ENCODE measurements around the gene KLF6. TPM values are rescaled to one million over a fixed set of nuclear protein-coding genes. Genes with fewer than 3 reads are reported as not detected.
A peak's percentile ranks its signal among the peaks of the same experiment; 100 is the strongest.

KLF6 gene
- polyA plus RNA-seq, 1 donor from 2014 or later: 10.4 TPM

DNA sequence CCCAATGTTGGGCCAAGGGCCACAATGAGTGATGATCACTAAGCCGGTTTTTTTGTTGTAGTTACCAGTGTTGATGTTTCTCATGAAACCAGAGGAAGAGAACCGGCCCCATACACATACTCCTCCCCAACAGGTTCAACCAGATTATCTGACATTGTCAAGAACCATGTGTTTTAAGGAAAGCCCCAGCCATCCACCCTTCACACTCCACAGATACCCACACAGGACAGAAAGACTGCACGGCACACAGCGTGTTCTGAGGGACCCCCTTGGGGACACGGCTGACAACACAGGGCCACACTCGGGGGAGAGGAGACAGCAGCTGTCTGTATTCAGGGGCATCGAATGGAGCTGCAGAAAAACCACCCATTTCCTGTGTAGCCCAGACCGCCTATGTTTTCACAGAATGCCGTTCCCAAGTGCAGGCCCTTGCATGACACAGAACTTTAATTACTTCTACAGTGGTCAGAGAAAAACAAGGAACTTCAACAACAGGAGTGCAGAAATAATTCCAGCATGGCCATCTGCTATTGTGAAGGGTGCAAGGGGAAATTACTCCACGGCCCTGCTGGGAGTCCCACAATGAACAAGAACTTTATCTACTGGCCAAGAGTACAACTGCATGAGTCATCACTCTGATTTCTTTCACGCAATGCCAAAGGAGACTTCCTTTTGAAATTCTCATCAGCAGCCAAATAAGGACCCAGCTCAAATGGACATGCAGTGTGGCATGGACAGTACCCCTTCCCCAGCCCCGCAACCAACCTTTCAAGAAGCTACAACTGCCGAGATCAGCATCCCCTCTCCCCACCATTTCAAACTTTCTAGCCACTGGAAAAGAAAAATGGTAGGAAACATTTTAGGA, 2.3 kb downstream of the KLF6 start:
- peaks cover 3% of the 10 kb centered on the region for H3F3A ChIP-seq (ENCODE audit: insufficient read depth, low read length, poor library complexity, severe bottlenecking)
- peak; percentile 10 for TF ChIP-seq POLR2AphosphoS5 (IDR thresholded peaks at IDR 0.05)
- no peak for TF ChIP-seq EZH2 (IDR thresholded peaks at IDR 0.05; ENCODE audit: borderline replicate concordance, insufficient read depth, low read length, poor library complexity, severe bottlenecking)
- no peak overlapping the region for H2AFZ ChIP-seq (ENCODE audit: low read depth, low read length)
- H3K9me2 ChIP-seq (ENCODE audit: insufficient read depth, low read length): no peaks in the 10 kb centered on the region
- no peaks in the 10 kb centered on the region for H3K27me3 ChIP-seq (ENCODE audit: insufficient read depth, low read depth, low read length)
- H3K36me3 ChIP-seq (ENCODE audit: insufficient read depth, low read length): peaks cover 19% of the 10 kb centered on the region
- peak overlapping the region; percentile 96 for H3K9ac ChIP-seq (ENCODE audit: low read length)
- H3K9me3 ChIP-seq (ENCODE audit: low read length): no peaks in the 10 kb centered on the region
- H3K4me3 ChIP-seq (ENCODE audit: low read length): peak overlapping the region; percentile 95
- peak overlapping the region; percentile 63 for H3K4me2 ChIP-seq (ENCODE audit: low read length)
- H3K27ac ChIP-seq (ENCODE audit: low read length): peak overlapping the region; percentile 91
- peaks cover 55% of the 10 kb centered on the region for H3K79me2 ChIP-seq (replicated peaks; ENCODE audit: insufficient read depth, low read length)
- no peaks in the 10 kb centered on the region for H4K20me1 ChIP-seq (ENCODE audit: insufficient read depth)

- peaks cover 3% of the 10 kb centered on the region for H3F3A ChIP-seq (ENCODE audit: insufficient read depth, low read length, poor library complexity, severe bottlenecking)
- H3K27ac ChIP-seq (ENCODE audit: low read length): no peak overlapping the region
- peaks cover 55% of the 10 kb centered on the region for H3K79me2 ChIP-seq (replicated peaks; ENCODE audit: insufficient read depth, low read length)
- H3K4me2 ChIP-seq (ENCODE audit: low read length): peak overlapping the region; percentile 63
- H2AFZ ChIP-seq (ENCODE audit: low read depth, low read length): no peak overlapping the region
- H3K9me2 ChIP-seq (ENCODE audit: insufficient read depth, low read length): no peaks in the 10 kb centered on the region
- no peaks in the 10 kb centered on the region for H3K27me3 ChIP-seq (ENCODE audit: insufficient read depth, low read depth, low read length)
- no peak overlapping the region for H3K9ac ChIP-seq (ENCODE audit: low read length)
- H4K20me1 ChIP-seq (ENCODE audit: insufficient read depth): no peaks in the 10 kb centered on the region
- H3K9me3 ChIP-seq (ENCODE audit: low read length): no peaks in the 10 kb centered on the region
- H3K36me3 ChIP-seq (ENCODE audit: insufficient read depth, low read length): peaks cover 19% of the 10 kb centered on the region
- peak overlapping the region; percentile 95 for H3K4me3 ChIP-seq (ENCODE audit: low read length)
- TF ChIP-seq EZH2 (IDR thresholded peaks at IDR 0.05; ENCODE audit: borderline replicate concordance, insufficient read depth, low read length, poor library complexity, severe bottlenecking) (no peak), RAD21 (conservative IDR thresholded peaks at IDR 0.05) (no peak), TAF1 (IDR thresholded peaks at IDR 0.05; ENCODE audit: low read depth) (no peak), EP300 (conservative IDR thresholded peaks at IDR 0.05; ENCODE audit: poor library complexity, severe bottlenecking) (no peak), SMC3 (conservative IDR thresholded peaks at IDR 0.05; ENCODE audit: poor library complexity) (no peak), MXI1 (conservative IDR thresholded peaks at IDR 0.05; ENCODE audit: poor library complexity, severe bottlenecking) (no peak), POLR2AphosphoS5 (IDR thresholded peaks at IDR 0.05) (no peak)
- TF ChIP-seq, protein P1, sequence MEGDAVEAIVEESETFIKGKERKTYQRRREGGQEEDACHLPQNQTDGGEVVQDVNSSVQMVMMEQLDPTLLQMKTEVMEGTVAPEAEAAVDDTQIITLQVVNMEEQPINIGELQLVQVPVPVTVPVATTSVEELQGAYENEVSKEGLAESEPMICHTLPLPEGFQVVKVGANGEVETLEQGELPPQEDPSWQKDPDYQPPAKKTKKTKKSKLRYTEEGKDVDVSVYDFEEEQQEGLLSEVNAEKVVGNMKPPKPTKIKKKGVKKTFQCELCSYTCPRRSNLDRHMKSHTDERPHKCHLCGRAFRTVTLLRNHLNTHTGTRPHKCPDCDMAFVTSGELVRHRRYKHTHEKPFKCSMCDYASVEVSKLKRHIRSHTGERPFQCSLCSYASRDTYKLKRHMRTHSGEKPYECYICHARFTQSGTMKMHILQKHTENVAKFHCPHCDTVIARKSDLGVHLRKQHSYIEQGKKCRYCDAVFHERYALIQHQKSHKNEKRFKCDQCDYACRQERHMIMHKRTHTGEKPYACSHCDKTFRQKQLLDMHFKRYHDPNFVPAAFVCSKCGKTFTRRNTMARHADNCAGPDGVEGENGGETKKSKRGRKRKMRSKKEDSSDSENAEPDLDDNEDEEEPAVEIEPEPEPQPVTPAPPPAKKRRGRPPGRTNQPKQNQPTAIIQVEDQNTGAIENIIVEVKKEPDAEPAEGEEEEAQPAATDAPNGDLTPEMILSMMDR (IDR thresholded peaks at IDR 0.05; ENCODE audit: poor library complexity, severe bottlenecking): no peak
- TF ChIP-seq, protein P2, sequence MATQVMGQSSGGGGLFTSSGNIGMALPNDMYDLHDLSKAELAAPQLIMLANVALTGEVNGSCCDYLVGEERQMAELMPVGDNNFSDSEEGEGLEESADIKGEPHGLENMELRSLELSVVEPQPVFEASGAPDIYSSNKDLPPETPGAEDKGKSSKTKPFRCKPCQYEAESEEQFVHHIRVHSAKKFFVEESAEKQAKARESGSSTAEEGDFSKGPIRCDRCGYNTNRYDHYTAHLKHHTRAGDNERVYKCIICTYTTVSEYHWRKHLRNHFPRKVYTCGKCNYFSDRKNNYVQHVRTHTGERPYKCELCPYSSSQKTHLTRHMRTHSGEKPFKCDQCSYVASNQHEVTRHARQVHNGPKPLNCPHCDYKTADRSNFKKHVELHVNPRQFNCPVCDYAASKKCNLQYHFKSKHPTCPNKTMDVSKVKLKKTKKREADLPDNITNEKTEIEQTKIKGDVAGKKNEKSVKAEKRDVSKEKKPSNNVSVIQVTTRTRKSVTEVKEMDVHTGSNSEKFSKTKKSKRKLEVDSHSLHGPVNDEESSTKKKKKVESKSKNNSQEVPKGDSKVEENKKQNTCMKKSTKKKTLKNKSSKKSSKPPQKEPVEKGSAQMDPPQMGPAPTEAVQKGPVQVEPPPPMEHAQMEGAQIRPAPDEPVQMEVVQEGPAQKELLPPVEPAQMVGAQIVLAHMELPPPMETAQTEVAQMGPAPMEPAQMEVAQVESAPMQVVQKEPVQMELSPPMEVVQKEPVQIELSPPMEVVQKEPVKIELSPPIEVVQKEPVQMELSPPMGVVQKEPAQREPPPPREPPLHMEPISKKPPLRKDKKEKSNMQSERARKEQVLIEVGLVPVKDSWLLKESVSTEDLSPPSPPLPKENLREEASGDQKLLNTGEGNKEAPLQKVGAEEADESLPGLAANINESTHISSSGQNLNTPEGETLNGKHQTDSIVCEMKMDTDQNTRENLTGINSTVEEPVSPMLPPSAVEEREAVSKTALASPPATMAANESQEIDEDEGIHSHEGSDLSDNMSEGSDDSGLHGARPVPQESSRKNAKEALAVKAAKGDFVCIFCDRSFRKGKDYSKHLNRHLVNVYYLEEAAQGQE (IDR thresholded peaks at IDR 0.05; ENCODE audit: borderline replicate concordance): no peak
These were observed 2.9 kb downstream of the KLF6 start for GRCh38 chr10:3782146-3782450.

Data from neural cell (in vitro differentiated cells).